Measurements from ENCODE around the gene PEAK3. TPM values are rescaled to one million over a fixed set of nuclear protein-coding genes. Genes with fewer than 3 reads are reported as not detected.

The PEAK3 gene
- total RNA-seq, 1 donor from 2014 or later: 0.19 TPM

- intact Hi-C loops (cut with DNase I): loop anchor here (2.0 to 10.0 kb wide), 3 partner anchors 41 to 339 kb away; no protein-coding TSS in a partner anchor
- DNase-seq (ENCODE audit: low spot score): no peak
Measured at GRCh38 chr19:2275588-2276428, 6.2 kb downstream of the PEAK3 start.

DNA sequence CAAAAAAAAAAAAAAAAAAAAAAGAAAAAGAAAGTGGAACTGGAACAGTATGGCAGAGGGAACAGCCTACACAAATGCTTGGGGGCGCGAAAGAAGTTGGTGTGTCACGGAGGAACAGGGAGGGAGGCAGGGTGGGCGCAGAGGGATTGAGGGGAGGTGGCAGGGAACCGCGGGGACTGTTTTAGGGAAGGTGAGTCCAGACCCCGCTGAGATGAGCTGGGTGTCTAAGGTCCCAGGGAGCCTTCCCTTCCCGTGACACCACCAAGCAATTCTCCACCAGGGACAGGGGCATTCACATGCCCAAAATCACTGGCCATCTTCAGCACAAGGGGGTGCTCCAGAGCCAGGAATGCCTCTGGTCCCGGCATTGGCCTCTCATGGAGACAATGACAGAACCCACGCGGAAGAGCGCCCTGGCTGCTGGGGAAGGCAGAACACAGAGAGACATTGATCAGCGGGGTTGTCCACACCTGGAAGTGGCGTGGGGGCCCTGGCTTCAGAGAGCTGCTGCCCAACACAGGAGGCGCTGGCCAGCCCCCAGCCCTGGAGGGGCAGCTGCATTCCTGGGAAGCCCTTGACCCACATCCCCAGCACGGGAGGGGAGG is 6.9 kb downstream of the PEAK3 start:
- intact Hi-C loops (cut with DNase I): loop anchor here (2.0 to 10.0 kb wide), 3 partner anchors 42 to 340 kb away; no protein-coding TSS in a partner anchor
- DNase-seq (ENCODE audit: low spot score): no peak

GRCh38 chr19:2274185-2274711 is 7.7 kb downstream of the PEAK3 start:
- intact Hi-C loops (cut with DNase I): loop anchor here (2.0 to 10.0 kb wide), 2 partner anchors 43 to 341 kb away; no protein-coding TSS in a partner anchor

GRCh38 chr19:2273356-2274184 is 8.4 kb downstream of the PEAK3 start:
- DNase-seq (ENCODE audit: low spot score): peak; percentile 89
- intact Hi-C loops (cut with DNase I): loop anchor here (1.0 to 10.0 kb wide), 4 partner anchors 37 to 341 kb away; partner anchors contain the start of genes PLEKHJ1 and SF3A2

More at GRCh38 chr19:2274185-2274711, 7.7 kb downstream of the PEAK3 start:
- no peak for DNase-seq (ENCODE audit: low spot score)

DNA sequence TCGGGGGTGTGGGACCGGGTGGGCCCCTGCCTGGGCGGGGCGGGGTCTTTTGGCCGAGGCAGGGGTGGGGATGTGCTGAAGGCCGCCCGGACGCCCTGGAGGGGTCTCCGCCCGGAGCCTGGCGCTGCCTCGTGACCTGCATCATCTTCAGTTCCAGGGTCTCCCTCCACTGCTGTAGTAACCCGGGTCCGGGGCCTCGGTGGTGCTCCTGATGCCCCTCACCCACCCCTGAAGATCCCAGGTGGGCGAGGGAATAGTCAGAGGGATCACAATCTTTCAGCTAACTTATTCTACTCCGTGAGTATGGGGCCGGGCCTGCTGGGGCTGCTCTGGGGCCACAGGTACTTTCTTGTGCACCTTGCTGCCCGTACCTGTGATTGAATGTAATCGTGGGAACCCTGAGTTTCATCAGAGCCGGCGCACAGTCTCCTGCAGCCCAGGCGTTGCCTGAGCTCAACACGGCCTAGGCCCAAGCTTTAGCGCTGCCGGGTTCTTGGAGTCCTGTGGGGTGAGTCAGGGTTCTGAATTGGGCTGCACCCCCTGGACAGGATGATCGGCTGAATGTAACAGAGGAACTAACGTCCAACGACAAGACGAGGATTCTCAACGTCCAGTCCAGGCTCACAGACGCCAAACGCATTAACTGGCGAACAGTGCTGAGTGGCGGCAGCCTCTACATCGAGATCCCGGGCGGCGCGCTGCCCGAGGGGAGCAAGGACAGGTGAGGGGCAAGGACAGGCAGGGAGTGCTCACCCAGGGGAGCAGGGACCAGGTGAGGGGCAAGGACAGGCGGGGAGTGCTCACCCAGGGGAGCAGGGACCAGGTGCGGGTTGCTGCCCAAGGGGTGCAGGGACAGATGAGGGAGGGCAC is 10.5 kb downstream of the PEAK3 start:
- no peak for DNase-seq (ENCODE audit: low spot score)
- intact Hi-C loops (cut with DNase I): loop anchor here (2.0 to 10.0 kb wide), 3 partner anchors 109 to 343 kb away; partner anchors contain the start of gene DOT1L

- intact Hi-C loops (cut with DNase I): loop anchor here (2.0 to 10.0 kb wide), 2 partner anchors 108 to 344 kb away; partner anchors contain the start of gene DOT1L
- peak; percentile 95 for DNase-seq (ENCODE audit: low spot score)
Measured at GRCh38 chr19:2270423-2271233, 11.3 kb downstream of the PEAK3 start.

GRCh38 chr19:2270157-2270422 is 11.9 kb downstream of the PEAK3 start:
- DNase-seq (ENCODE audit: low spot score): peak; percentile 84
- intact Hi-C loops (cut with DNase I): loop anchor here (2.0 to 10.0 kb wide), 2 partner anchors 107 to 345 kb away; partner anchors contain the start of gene DOT1L

GRCh38 chr19:2269244-2270156 is 12.5 kb downstream of the PEAK3 start:
- peak; percentile 99 for DNase-seq (ENCODE audit: low spot score)
- intact Hi-C loops (cut with DNase I): loop anchor here (1.0 to 10.0 kb wide), 3 partner anchors 33 to 345 kb away; partner anchors contain the start of genes DOT1L, PLEKHJ1 and SF3A2

DNA sequence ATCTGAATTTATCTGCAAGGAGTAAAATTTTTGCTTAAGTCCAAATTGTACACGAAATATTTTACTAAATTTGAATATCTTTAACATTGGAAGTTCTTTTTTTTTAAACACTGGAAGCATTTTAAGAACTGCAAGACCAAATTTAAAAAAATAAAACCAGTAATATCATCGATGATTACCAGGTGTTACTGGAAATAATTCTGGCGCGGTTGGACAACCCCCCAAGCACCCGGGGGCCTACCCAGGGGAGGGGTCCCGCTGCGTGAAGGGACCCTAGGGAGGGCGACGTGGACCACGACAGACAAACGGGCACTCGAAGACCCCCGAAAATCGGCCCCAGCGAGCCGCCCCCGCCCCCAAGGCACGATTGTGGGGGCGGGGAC is 13.1 kb downstream of the PEAK3 start:
- no peak for DNase-seq (ENCODE audit: low spot score)
- intact Hi-C loops (cut with DNase I): loop anchor here (1.0 kb wide), 1 partner anchor 33 kb away; the partner anchor contains the start of genes PLEKHJ1 and SF3A2

- DNase-seq (ENCODE audit: low spot score): no peak
- intact Hi-C loops (cut with DNase I): no loop called here
Measured at GRCh38 chr19:2268480-2268830, 13.5 kb downstream of the PEAK3 start.

DNA sequence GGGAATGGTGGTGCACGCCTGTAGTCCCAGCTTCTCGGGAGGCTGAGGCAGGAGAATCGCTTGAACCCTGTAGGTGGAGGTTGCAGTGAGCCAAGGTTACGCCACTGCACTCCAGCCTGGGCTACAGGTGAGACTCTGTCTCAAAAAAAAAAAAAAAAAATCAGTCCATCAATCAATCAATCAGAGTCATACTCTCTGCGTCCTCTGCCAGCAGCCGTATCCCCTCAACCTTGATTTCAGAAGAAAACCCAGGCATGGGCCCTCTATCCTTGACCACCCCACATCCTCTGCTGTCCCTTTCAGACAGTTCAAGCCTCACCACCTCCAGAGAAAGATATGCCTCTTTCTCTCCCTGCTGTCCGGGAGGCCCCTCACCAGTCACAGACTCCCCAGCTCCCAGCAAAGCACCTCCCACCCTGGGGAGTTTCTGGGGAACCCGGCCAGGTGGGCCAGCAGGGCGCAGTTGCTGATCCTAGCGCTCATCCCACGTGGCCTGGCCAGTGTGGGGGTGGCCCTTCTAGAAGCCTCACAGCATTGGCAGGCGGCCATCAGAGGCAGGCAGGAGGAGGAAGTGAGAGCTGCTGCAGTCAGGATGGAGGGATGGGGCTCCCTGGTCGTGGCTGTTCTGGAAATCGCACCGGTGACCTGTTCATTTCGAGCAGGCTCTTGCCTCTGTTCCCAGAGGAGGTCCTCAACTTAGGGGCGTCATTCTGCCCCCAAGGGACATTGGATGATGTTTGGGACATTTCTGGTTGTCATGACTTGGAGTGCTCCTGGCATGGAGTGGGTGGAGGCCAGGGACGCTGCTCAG is 15.6 kb downstream of the PEAK3 start:
- intact Hi-C loops (cut with DNase I): no loop called here
- DNase-seq (ENCODE audit: low spot score): peak; percentile 94

- DNase-seq (ENCODE audit: low spot score): no peak
- intact Hi-C loops (cut with DNase I): no loop called here
Measured at GRCh38 chr19:2261438-2262172, 20.4 kb downstream of the PEAK3 start.

DNA sequence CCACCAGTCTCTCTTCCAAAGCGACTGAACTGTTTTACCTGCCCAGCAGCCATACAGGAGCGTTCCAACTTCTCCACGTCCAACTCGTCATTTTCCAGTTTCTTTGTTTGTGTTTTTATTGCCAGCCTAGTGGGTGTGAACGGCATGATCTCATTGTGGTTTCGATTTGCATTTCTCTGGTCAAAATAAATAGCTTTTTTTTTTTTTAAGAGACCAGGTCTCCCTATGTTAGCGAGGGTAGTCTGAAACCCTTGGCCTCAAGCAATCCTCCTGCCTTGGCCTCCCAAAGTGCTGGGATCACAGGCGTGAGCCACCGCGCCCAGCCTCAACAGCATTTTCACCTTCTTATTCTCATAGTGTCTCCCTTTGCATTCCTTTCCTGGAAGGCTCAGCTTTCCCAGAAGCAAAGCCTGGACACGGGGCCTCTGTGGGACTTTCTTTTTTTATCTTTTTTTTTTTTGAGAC is 21.6 kb downstream of the PEAK3 start:
- intact Hi-C loops (cut with DNase I): no loop called here
- DNase-seq (ENCODE audit: low spot score): no peak

GRCh38 chr19:2259336-2259735 is 22.6 kb downstream of the PEAK3 start:
- intact Hi-C loops (cut with DNase I): no loop called here
- no peak for DNase-seq (ENCODE audit: low spot score)

Measured in cardiac septum (tissue), 1 donor.